ENCODE measurements around the gene DCAKD.

DNA sequence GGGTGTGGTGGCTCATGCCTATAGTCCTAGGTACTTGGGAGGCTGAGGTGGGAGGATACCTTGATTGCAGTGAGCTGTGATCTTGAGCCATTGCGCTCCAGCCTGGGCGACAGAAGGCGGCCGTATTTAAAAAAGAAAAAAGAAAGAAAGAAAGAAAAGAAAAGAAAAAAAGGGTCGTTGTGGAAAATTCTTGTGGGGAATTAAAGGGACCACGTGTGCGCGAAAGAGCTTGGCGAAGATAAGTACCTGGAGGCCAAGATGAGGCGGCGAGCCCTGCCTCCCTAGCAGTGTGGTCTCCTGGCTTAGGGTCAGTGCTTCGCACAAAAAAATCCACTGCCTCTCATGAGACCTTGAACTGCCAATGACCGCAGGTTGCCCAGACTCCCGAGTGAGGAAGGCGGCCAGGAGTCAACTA, 9.0 kb upstream of the DCAKD start:
- TF ChIP-seq ZNF263 (CRISPR knock-in tag; IDR thresholded peaks at IDR 0.05; ENCODE audit: low read depth) (no peak), TEAD1 (CRISPR knock-in tag; IDR thresholded peaks at IDR 0.05) (no peak), CDX4 (CRISPR knock-in tag; IDR thresholded peaks at IDR 0.05; ENCODE audit: borderline replicate concordance) (no peak), IRF2 (CRISPR knock-in tag; IDR thresholded peaks at IDR 0.05; ENCODE audit: borderline replicate concordance, low read depth) (no peak), CBFB (CRISPR knock-in tag; IDR thresholded peaks at IDR 0.05; ENCODE audit: low read depth) (no peak), CTCF (IDR thresholded peaks at IDR 0.05) (no peak), ATF1 (CRISPR knock-in tag; IDR thresholded peaks at IDR 0.05) (no peak), FOXP1 (CRISPR knock-in tag; IDR thresholded peaks at IDR 0.05; ENCODE audit: borderline replicate concordance) (no peak), ZNF671 (CRISPR knock-in tag; IDR thresholded peaks at IDR 0.05) (no peak), JUN (CRISPR knock-in tag; IDR thresholded peaks at IDR 0.05) (no peak), SP1 (CRISPR knock-in tag; conservative IDR thresholded peaks at IDR 0.05) (no peak), ZNF232 (CRISPR knock-in tag; IDR thresholded peaks at IDR 0.05) (no peak)
- TF ChIP-seq, protein P1, sequence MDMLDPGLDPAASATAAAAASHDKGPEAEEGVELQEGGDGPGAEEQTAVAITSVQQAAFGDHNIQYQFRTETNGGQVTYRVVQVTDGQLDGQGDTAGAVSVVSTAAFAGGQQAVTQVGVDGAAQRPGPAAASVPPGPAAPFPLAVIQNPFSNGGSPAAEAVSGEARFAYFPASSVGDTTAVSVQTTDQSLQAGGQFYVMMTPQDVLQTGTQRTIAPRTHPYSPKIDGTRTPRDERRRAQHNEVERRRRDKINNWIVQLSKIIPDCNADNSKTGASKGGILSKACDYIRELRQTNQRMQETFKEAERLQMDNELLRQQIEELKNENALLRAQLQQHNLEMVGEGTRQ (CRISPR knock-in tag; IDR thresholded peaks at IDR 0.05), result no peak
- TF ChIP-seq, protein P2, sequence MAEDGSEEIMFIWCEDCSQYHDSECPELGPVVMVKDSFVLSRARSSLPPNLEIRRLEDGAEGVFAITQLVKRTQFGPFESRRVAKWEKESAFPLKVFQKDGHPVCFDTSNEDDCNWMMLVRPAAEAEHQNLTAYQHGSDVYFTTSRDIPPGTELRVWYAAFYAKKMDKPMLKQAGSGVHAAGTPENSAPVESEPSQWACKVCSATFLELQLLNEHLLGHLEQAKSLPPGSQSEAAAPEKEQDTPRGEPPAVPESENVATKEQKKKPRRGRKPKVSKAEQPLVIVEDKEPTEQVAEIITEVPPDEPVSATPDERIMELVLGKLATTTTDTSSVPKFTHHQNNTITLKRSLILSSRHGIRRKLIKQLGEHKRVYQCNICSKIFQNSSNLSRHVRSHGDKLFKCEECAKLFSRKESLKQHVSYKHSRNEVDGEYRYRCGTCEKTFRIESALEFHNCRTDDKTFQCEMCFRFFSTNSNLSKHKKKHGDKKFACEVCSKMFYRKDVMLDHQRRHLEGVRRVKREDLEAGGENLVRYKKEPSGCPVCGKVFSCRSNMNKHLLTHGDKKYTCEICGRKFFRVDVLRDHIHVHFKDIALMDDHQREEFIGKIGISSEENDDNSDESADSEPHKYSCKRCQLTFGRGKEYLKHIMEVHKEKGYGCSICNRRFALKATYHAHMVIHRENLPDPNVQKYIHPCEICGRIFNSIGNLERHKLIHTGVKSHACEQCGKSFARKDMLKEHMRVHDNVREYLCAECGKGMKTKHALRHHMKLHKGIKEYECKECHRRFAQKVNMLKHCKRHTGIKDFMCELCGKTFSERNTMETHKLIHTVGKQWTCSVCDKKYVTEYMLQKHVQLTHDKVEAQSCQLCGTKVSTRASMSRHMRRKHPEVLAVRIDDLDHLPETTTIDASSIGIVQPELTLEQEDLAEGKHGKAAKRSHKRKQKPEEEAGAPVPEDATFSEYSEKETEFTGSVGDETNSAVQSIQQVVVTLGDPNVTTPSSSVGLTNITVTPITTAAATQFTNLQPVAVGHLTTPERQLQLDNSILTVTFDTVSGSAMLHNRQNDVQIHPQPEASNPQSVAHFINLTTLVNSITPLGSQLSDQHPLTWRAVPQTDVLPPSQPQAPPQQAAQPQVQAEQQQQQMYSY (CRISPR knock-in tag; IDR thresholded peaks at IDR 0.05), result no peak
